HepG2 (cell line): ENCODE measurements around the gene LRRTM2. TPM values are rescaled to one million over a fixed set of nuclear protein-coding genes. Genes with fewer than 3 reads are reported as not detected.

Source experiments
- ATAC-seq: fragments of 200-7000 bp; cut with Tn5 transposase; 3 replicates; pipeline ENCODE4 v1.9.1; 2020; ENCODE audit warnings: mild to moderate bottlenecking, moderate library complexity
- BruUV-seq: library from RNA; stranded (reverse); fragments of 400-500 nt; replicated peaks from 2 replicates; lab custom pipeline; 2021; lab: Mats Ljungman, UMichigan
- CTCF ChIA-PET: fragments of 300-600 bp; formaldehyde crosslinking; extraction: SDS; loops from one replicate; lab custom pipeline; 2021; ENCODE audit warnings: low total read pairs, inconsistent platforms, low intra/inter-chr PET ratio; lab: Yijun Ruan, JAX
- POLR2A ChIA-PET: fragments of 350-600 bp; sonication (Branson Sonifier 250); formaldehyde crosslinking; loops from one replicate; lab custom pipeline; 2020; ENCODE audit warnings: antibody characterized with exemption, inconsistent platforms; lab: Yijun Ruan, JAX
- DNase-seq: peaks from one replicate; pipeline ENCODE4 v3.0.0-alpha.2; 2015; ENCODE audit warnings: low spot score
- FAIRE-seq: peaks from 3 replicates; lab custom pipeline; 2011; peaks lifted over from hg19 to GRCh38; lab: Jason Lieb, UNC
- H2AFZ ChIP-seq: one replicate; pipeline ENCODE4 v1.6.1; 2011; ENCODE audit warnings: low read length, inconsistent platforms
- H3K27ac ChIP-seq: fragments of 300-600 bp; 3 replicates; pipeline ENCODE4 v1.8.0; 2011; ENCODE audit warnings: mixed run types, mild to moderate bottlenecking, mixed read lengths, low read length, inconsistent platforms; ENCODE audit not compliant: insufficient read depth; ENCODE audit errors: extremely low read length
- H3K27me3 ChIP-seq, 2 experiments: fragments of 200-600 bp in 1 of 2; 2 replicates in 1 of 2; 3 replicates in 1 of 2; pipeline versions ENCODE4 v1.6.0 to v1.8.0; 2011; ENCODE audit warnings: low read length in 2 of 2, mild to moderate bottlenecking in 2 of 2, moderate library complexity in 2 of 2, inconsistent platforms in 1 of 2; ENCODE audit not compliant: insufficient read depth in 2 of 2, control insufficient read depth in 1 of 2
- H3K36me3 ChIP-seq, 2 experiments: fragments of 200-600 bp in 1 of 2; replicated peaks in 1 of 2; 2 replicates in 1 of 2; 3 replicates in 1 of 2; pipeline versions ENCODE4 v1.5.1 to v1.8.0; 2011; ENCODE audit warnings: low read length in 2 of 2, inconsistent platforms in 1 of 2; ENCODE audit not compliant: insufficient read depth in 2 of 2, control insufficient read depth in 1 of 2
- H3K4me1 ChIP-seq: 2 replicates; pipeline ENCODE4 v1.5.1; 2012; ENCODE audit warnings: low read length, inconsistent platforms; ENCODE audit not compliant: insufficient read depth
- H3K4me2 ChIP-seq: 2 replicates; pipeline ENCODE4 v1.6.0; 2011; ENCODE audit warnings: low read depth, low read length, inconsistent platforms
- H3K4me3 ChIP-seq, 3 experiments: fragments of 200-600 bp in 1 of 3; sonication (generic), shearing (Covaris generic) in 1 of 3; replicated peaks in 1 of 3; 2 replicates each; pipeline ENCODE4 v1.5.1; 2011 to 2016; ENCODE audit warnings: low read length in 3 of 3, inconsistent platforms in 2 of 3, low read depth in 2 of 3, mild to moderate bottlenecking in 2 of 3, control low read depth in 1 of 3, mixed read lengths in 1 of 3; ENCODE audit not compliant: insufficient read depth in 1 of 3
- H3K79me2 ChIP-seq: one replicate; pipeline ENCODE4 v1.6.1; 2011; ENCODE audit warnings: low read length, inconsistent platforms; ENCODE audit not compliant: insufficient read depth
- H3K9ac ChIP-seq: 2 replicates; pipeline ENCODE4 v1.6.0; 2011; ENCODE audit warnings: mild to moderate bottlenecking, low read depth, low read length, inconsistent platforms; ENCODE audit not compliant: insufficient read depth
- H3K9me3 ChIP-seq: 2 replicates; pipeline ENCODE4 v1.5.1; 2012; ENCODE audit warnings: mild to moderate bottlenecking, low read length
- H4K20me1 ChIP-seq: 2 replicates; pipeline ENCODE4 v1.6.0; 2011; ENCODE audit warnings: inconsistent platforms, mild to moderate bottlenecking, low read length, moderate library complexity; ENCODE audit not compliant: insufficient read depth
- NRL ChIP-seq: sonication (generic); formaldehyde crosslinking; IDR thresholded peaks from 2 replicates; pipeline ENCODE4 v1.5.0; 2020; ENCODE audit warnings: missing genetic modification reagents, mild to moderate bottlenecking, moderate library complexity, borderline replicate concordance
- ZBTB38 ChIP-seq: sonication (generic); formaldehyde crosslinking; IDR thresholded peaks from 2 replicates; pipeline ENCODE4 v1.5.1; 2020; ENCODE audit warnings: mild to moderate bottlenecking, missing genetic modification reagents
- ZMYM3 ChIP-seq: sonication (generic); formaldehyde crosslinking; IDR thresholded peaks from 2 replicates; pipeline ENCODE4 v1.5.1; 2020; ENCODE audit warnings: mild to moderate bottlenecking, missing genetic modification reagents
- ZNF260 ChIP-seq: sonication (generic); formaldehyde crosslinking; IDR thresholded peaks from 2 replicates; pipeline ENCODE4 v1.4.0; 2020; ENCODE audit warnings: missing genetic modification reagents, low read depth, mild to moderate bottlenecking, borderline replicate concordance
- WGBS: methylation state at CpG from one replicate; pipeline ENCODE4 v1.1.6; 2017; ENCODE audit warnings: low lambda C conversion rate; 5-methylcytosine and 5-hydroxymethylcytosine counted together
- in situ Hi-C: cut with HindIII; loops from 2 replicates; pipeline ENCODE4 v1.10.0; 2017; ENCODE audit warnings: low pct_unique_long_range_greater_than_20kb; ENCODE audit not compliant: extremely low pct_ligation_motif_present
- intact Hi-C: fragments of 100-400 bp; cut with micrococcal nuclease; formaldehyde crosslinking; loops from one replicate; pipeline ENCODE4 v1.10.0; 2022; ENCODE audit not compliant: unreplicated experiment
- polyA plus RNA-seq, 8 experiments: library from polyadenylated mRNA; depleted of rRNA in 3 of 8; stranded (reverse) in 7 of 8; unstranded in 1 of 8; fragments of >200 nt; fragmentation: Illumina TruSeq in 4 of 8; extraction: Trizol in 4 of 8; gene quantifications; 2 replicates each; pipeline versions ENCODE4 v1.2.1 to v1.2.3, GENCODE V29; 2011 to 2016; ENCODE audit warnings: low read depth in 4 of 8, missing spikeins in 1 of 8, mixed read lengths in 1 of 8; ENCODE audit not compliant: insufficient read depth in 1 of 8
- total RNA-seq, 5 experiments: library from RNA; depleted of rRNA; stranded (reverse); fragments of >200 nt; fragmentation: Illumina TruSeq; extraction: Trizol; gene quantifications; 2 replicates each; pipeline ENCODE4 v1.2.3, GENCODE V29; 2016; ENCODE audit warnings: low read depth in 1 of 5
- TF ChIP-seq, protein P1 (sequence below): sonication (generic); formaldehyde crosslinking; IDR thresholded peaks from 2 replicates; pipeline ENCODE4; 2020; ENCODE audit warnings: missing genetic modification reagents, mild to moderate bottlenecking, borderline replicate concordance

The LRRTM2 gene
- total and polyA plus RNA-seq, 2 of the 13 experiments (the other 11 are each of a cell fraction or from before 2014, with no cell fraction given) = not detected

DNA sequence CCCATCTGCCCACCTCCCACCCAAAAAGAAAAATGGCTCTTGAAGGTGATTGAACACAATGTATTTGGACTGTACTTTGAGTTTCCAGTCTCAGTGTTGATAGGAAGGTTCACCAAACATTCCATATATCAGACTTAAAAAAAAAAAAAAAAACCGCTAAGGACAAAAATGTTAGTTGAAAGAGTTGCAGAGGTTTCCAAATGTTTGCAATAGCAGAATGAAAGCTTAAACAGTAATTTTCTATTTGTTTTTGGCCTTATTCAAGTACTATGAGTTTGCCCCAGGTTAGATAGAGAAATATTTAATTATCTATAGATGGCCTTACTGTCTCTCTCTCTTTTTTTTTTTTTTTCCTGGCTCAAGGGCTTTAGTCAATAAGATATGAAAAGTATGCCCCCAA, 6.1 kb downstream of the LRRTM2 start (continued):
- TF ChIP-seq NRL (CRISPR knock-in tag) (no peak), ZNF260 (CRISPR knock-in tag) (no peak)
- TF ChIP-seq, protein P1, sequence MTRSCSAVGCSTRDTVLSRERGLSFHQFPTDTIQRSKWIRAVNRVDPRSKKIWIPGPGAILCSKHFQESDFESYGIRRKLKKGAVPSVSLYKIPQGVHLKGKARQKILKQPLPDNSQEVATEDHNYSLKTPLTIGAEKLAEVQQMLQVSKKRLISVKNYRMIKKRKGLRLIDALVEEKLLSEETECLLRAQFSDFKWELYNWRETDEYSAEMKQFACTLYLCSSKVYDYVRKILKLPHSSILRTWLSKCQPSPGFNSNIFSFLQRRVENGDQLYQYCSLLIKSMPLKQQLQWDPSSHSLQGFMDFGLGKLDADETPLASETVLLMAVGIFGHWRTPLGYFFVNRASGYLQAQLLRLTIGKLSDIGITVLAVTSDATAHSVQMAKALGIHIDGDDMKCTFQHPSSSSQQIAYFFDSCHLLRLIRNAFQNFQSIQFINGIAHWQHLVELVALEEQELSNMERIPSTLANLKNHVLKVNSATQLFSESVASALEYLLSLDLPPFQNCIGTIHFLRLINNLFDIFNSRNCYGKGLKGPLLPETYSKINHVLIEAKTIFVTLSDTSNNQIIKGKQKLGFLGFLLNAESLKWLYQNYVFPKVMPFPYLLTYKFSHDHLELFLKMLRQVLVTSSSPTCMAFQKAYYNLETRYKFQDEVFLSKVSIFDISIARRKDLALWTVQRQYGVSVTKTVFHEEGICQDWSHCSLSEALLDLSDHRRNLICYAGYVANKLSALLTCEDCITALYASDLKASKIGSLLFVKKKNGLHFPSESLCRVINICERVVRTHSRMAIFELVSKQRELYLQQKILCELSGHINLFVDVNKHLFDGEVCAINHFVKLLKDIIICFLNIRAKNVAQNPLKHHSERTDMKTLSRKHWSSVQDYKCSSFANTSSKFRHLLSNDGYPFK (CRISPR knock-in tag) = no peak

DNA sequence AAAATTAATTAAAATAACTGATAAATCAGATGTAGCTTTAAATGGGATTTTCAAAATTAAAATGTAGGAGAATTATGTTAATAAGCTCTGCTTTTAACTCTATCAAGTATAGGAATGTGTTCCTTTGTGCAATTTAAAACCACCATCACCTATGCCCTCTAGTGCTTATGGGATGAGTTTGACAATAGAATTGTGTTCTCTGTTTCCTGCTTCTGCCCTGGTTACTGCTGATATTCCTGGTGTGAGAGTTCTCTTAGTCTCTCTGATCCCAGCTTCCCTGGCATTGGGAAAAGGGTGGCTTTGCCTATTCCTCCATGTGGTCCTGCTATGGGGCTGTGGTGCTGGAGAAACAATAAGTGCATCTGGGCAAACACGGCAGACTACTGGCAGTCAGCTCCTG, 8.1 kb downstream of the LRRTM2 start:
- intact Hi-C loops = no loop called here
- ATAC-seq = no peak
- TF ChIP-seq ZBTB38 (CRISPR knock-in tag) (no peak), ZMYM3 (CRISPR knock-in tag) (no peak)
- TF ChIP-seq, all 625 proteins: peak for 0
- Histone ChIP-seq H3K9ac (no peak overlapping the region), H3K4me2 (no peak overlapping the region), H3K27ac (no peak overlapping the region), H3K9me3 (peaks cover 18% of the 10 kb centered on the region; the same call in 1 of the 2 replicates), H3K36me3 (peaks cover 0 to 4% of the 10 kb centered on the region in 2 experiments; a peak in 3 of 5 replicates), H3K27me3 (no peaks in the 10 kb centered on the region), H3K4me3 (no peak overlapping the region), H4K20me1 (peaks cover 62% of the 10 kb centered on the region), H2AFZ (no peak overlapping the region), H3K79me2 (peaks cover 10% of the 10 kb centered on the region), H3K4me1 (peaks cover 40% of the 10 kb centered on the region)
- CTCF ChIA-PET = no interaction called here
- no CpG with 5 or more reads among the region's 1 CpG for WGBS
- in situ Hi-C loops = no loop called here
- POLR2A ChIA-PET = no interaction called here
- no TSS peak for BruUV-seq
- FAIRE-seq = no peak
- no peak for DNase-seq
